Psoas muscle (tissue), 8 donors: ENCODE measurements around the gene ZC3H13. TPM values are rescaled to one million over a fixed set of nuclear protein-coding genes. Genes with fewer than 3 reads are reported as not detected.
"Not testable (repeated sequence)": the region's sequence is repeated elsewhere in the genome, so short reads cannot be mapped to it uniquely, and the experiment has no call there.

Source experiments
- ATAC-seq, 4 donors: fragments of 200-7000 bp; cut with Tn5 transposase; one replicate each; pipeline ENCODE4 v1.9.1; 2020; ENCODE audit warnings: moderate library complexity in 3 of 4, mild to moderate bottlenecking in 2 of 4
- DNase-seq, 2 donors: peaks; one replicate each; pipeline ENCODE4 v3.0.0-alpha.2; 2020
- H3K27ac ChIP-seq: fragments of 200-600 bp; one replicate; pipeline ENCODE4 v1.8.0; 2022
- H3K27me3 ChIP-seq, 3 donors: fragments of 200-600 bp in 1 of 3; one replicate each; pipeline versions ENCODE4 v1.6.1 to v1.8.0; 2013 to 2022; ENCODE audit warnings: low read length in 2 of 3, mild to moderate bottlenecking in 2 of 3, moderate library complexity in 1 of 3; ENCODE audit not compliant: insufficient read depth in 3 of 3
- H3K36me3 ChIP-seq, 2 donors: fragments of 200-600 bp in 1 of 2; one replicate each; pipeline versions ENCODE4 v1.6.1 to v1.8.0; 2013 to 2022; ENCODE audit warnings: low read depth in 1 of 2, mild to moderate bottlenecking in 1 of 2, moderate library complexity in 1 of 2; ENCODE audit not compliant: insufficient read depth in 1 of 2
- H3K4me1 ChIP-seq: fragments of 200-600 bp; one replicate; pipeline ENCODE4 v1.8.0; 2022
- H3K4me3 ChIP-seq: fragments of 200-600 bp; one replicate; pipeline ENCODE4 v1.8.0; 2022; ENCODE audit warnings: mild to moderate bottlenecking
- H3K9me3 ChIP-seq: fragments of 200-600 bp; one replicate; pipeline ENCODE4 v1.8.0; 2022
- WGBS, 3 donors: extraction: QIAGEN DNeasy Blood & Tissue Kit; methylation state at CpG; one replicate each; pipeline versions ENCODE4 v1.1.6 to v1.1.7; 2013; 5-methylcytosine and 5-hydroxymethylcytosine counted together
- intact Hi-C, 2 donors: fragments of 100-400 bp; cut with DNase I; formaldehyde crosslinking; loops; one replicate each; pipeline versions ENCODE4 v1.11.0 to v1.14.2; 2022
- polyA plus RNA-seq, 3 donors: library from polyadenylated mRNA; stranded (reverse); fragments of 200-250 nt; gene quantifications; one replicate each; pipeline ENCODE4 v1.2.3, GENCODE V29; 2013
- total RNA-seq, 4 donors: library from RNA; stranded (reverse); fragmentation: NEBNext Ultra II Directional in 2 of 4; extraction: Animal tissue kit (Norgen Biotek cat#: 25700) in 2 of 4; gene quantifications; one replicate each; pipeline versions ENCODE4 v1.2.1 to v1.2.4, GENCODE V29; 2021 to 2023
- TF ChIP-seq, protein P1 (sequence below): fragments of 200-600 bp; IDR thresholded peaks from one replicate; pipeline ENCODE4 v1.8.0; 2022; ENCODE audit warnings: antibody characterized with exemption
- donor health status: healthy with polysubstance abuse.
- donor health status: DM: no; HTN: no; CAD: no; lungs with moderate emphysema.
- donor health status: Bipolar disorder and iron deficiency.
- donor health status: healthy.
- donor health status: DM: yes; HTN: yes; CAD: no.
- donor health status: DM: no; HTN: no; CAD: no.
- donor health status: DM: no; HTN: no; CAD: no.
- donor health status: DM: yes; HTN: yes; CAD: no.

The ZC3H13 gene
- total and polyA plus RNA-seq, 7 donors = 6.8 to 31.6 (median 25.4) TPM

- intact Hi-C loops = loop anchor here in 1 of 2 donors (10.0 kb wide), 1 partner anchor 380 kb away; no protein-coding TSS in a partner anchor
- WGBS, 3 donors = 100% methylated on average over 1 of the region's 1 CpG
- Histone ChIP-seq H3K4me3 (no peak overlapping the region), H3K4me1 (no peaks in the 10 kb centered on the region), H3K9me3 (no peaks in the 10 kb centered on the region), H3K27ac (no peak overlapping the region), H3K27me3 (no peaks in the 10 kb centered on the region), H3K36me3 (peaks cover 5 to 84% of the 10 kb centered on the region in 2 donors)
- DNase-seq (no peak), ATAC-seq (no peak)
- TF ChIP-seq, protein P1, sequence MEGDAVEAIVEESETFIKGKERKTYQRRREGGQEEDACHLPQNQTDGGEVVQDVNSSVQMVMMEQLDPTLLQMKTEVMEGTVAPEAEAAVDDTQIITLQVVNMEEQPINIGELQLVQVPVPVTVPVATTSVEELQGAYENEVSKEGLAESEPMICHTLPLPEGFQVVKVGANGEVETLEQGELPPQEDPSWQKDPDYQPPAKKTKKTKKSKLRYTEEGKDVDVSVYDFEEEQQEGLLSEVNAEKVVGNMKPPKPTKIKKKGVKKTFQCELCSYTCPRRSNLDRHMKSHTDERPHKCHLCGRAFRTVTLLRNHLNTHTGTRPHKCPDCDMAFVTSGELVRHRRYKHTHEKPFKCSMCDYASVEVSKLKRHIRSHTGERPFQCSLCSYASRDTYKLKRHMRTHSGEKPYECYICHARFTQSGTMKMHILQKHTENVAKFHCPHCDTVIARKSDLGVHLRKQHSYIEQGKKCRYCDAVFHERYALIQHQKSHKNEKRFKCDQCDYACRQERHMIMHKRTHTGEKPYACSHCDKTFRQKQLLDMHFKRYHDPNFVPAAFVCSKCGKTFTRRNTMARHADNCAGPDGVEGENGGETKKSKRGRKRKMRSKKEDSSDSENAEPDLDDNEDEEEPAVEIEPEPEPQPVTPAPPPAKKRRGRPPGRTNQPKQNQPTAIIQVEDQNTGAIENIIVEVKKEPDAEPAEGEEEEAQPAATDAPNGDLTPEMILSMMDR = no peak
Measured at GRCh38 chr13:46004491-46004890, 48.1 kb downstream of the ZC3H13 start.

GRCh38 chr13:45996631-45997030 lies 55.9 kb downstream of the ZC3H13 start:
- intact Hi-C loops = no loop called here
- no peaks in the 10 kb centered on the region for H3K27me3 ChIP-seq
- H3K4me1 ChIP-seq = peaks cover 13% of the 10 kb centered on the region
- no peak overlapping the region for H3K27ac ChIP-seq
- no peaks in the 10 kb centered on the region for H3K9me3 ChIP-seq
- H3K36me3 ChIP-seq = peaks cover 5 to 32% of the 10 kb centered on the region in 2 donors
- WGBS, 3 donors = 90 to 93% (median 91%) methylated on average over 2 of the region's 2 CpGs
- no peak overlapping the region for H3K4me3 ChIP-seq
- ATAC-seq (no peak), DNase-seq (no peak)
- TF ChIP-seq, protein P1 = no peak

DNA sequence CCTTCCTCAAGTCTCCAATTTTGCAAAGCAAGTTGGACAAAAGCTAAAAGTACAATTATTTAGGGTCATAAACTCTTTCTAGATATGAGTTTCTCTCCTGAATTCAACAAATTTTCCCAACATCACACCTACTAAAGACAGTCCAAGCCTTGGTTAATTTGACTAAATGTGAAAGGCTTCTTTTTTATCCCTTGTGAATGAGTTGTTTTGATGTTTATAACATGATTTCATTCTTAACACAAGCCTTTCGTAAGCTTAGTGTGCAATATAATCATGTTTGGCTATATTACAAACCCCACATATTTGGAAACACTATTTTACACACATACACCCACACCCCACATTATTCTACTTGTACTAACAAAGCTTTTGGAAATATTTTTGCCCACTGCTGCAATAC lies 57.3 kb downstream of the ZC3H13 start:
- H3K4me1 ChIP-seq = peaks cover 13% of the 10 kb centered on the region
- ATAC-seq (no peak), DNase-seq (no peak)
- H3K27ac ChIP-seq = no peak overlapping the region
- intact Hi-C loops = no loop called here
- H3K27me3 ChIP-seq = no peaks in the 10 kb centered on the region
- TF ChIP-seq, protein P1 = no peak
- H3K9me3 ChIP-seq = no peaks in the 10 kb centered on the region
- H3K4me3 ChIP-seq = no peak overlapping the region
- peaks cover 3 to 19% of the 10 kb centered on the region in 2 donors for H3K36me3 ChIP-seq
- WGBS, 3 donors = 67 to 90% (median 68%) methylated on average over 1 of the region's 1 CpG

DNA sequence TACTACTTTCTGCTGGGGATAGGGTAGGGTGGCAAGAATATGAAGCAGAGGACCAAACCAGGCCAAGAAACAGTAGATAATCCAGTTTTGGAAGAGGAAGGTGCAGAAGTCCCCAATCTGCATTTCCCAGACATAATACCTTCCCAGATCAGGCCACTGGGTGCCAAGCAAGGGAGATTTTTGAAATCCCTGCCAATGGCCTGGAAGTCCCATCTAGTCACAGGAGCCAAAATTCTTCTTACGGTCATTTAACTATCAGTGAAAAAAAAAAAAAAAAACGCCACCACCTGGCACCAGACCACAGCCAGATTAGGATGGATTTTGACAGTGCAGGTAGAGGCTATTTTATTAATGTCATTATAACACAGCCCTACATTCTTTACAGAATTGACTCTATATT lies 57.8 kb downstream of the ZC3H13 start:
- H3K9me3 ChIP-seq = no peaks in the 10 kb centered on the region

DNA sequence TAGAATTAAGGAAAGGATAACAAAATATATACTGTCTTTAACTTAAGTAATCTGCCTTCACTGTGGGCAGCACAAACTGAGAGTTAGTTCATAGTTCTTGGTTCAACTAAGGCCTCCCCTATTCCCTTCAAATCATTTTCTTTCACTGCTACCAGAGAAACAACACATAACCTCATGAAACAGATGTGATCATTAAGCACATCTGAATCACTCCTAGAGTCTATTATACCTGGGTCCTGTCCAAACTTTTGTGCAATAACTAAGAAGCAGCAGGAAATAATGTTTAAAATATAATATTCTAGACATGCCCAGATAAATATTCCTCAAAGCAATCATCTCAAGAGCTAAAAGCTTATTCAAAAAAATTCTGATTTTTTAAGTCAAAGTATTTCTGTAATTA lies 62.9 kb downstream of the ZC3H13 start:
- H3K4me1 ChIP-seq = peaks cover 5% of the 10 kb centered on the region

More for the DNA sequence above, 57.8 kb downstream of the ZC3H13 start:
- WGBS, 3 donors = 26 to 39% (median 31%) methylated on average over 2 of the region's 2 CpGs
- H3K4me1 ChIP-seq = peaks cover 13% of the 10 kb centered on the region
- H3K36me3 ChIP-seq = peaks cover 0 to 14% of the 10 kb centered on the region in 2 donors
- DNase-seq (no peak), ATAC-seq (no peak)
- H3K4me3 ChIP-seq = no peak overlapping the region
- intact Hi-C loops = no loop called here
- no peak overlapping the region for H3K27ac ChIP-seq
- no peaks in the 10 kb centered on the region for H3K27me3 ChIP-seq
- TF ChIP-seq, protein P1 = no peak

DNA sequence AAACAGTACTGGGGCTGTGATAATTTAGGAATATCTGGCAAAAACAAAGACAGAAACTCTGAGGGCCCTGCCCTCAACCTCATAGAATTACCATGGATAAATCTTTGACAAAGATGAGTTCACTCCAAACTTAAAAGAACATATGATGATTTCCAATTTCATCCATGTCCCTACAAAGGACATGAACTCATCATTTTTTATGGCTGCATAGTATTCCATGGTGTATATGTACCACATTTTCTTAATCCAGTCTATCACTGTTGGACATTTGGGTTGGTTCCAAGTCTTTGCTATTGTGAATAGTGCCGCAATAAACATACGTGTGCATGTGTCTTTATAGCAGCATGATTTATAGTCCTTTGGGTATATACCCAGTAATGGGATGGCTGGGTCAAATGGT lies 71.4 kb downstream of the ZC3H13 start:
- H3K27me3 ChIP-seq, H3K27ac ChIP-seq, DNase-seq, H3K4me1 ChIP-seq, H3K9me3 ChIP-seq, ATAC-seq, H3K4me3 ChIP-seq, intact Hi-C loops: not testable (repeated sequence)
- WGBS, 3 donors = no CpG with 5 or more reads among the region's 2 CpGs
- H3K36me3 ChIP-seq = peaks cover 3 to 58% of the 10 kb centered on the region in 2 donors

More for the DNA sequence above, 62.9 kb downstream of the ZC3H13 start:
- intact Hi-C loops = no loop called here
- TF ChIP-seq, protein P1 = no peak
- ATAC-seq = no peak
- DNase-seq = no peak
- Histone ChIP-seq H3K27me3 (no peaks in the 10 kb centered on the region), H3K4me3 (no peak overlapping the region), H3K36me3 (peaks cover 11 to 44% of the 10 kb centered on the region in 2 donors), H3K27ac (no peak overlapping the region), H3K9me3 (no peaks in the 10 kb centered on the region)
